CD8-positive, alpha-beta memory T cell (primary cell): ENCODE measurements around the gene MSL3B.

Experiments
- CTCF ChIA-PET: fragments of 350-600 bp; sonication (Branson Sonifier 250); formaldehyde crosslinking; loops from one replicate; lab custom pipeline; 2021; ENCODE audit warnings: antibody characterized with exemption; lab: Charles Lee
- POLR2A ChIA-PET: fragments of 350-600 bp; sonication (Branson Sonifier 250); formaldehyde crosslinking; loops from one replicate; lab custom pipeline; 2021; ENCODE audit warnings: antibody characterized with exemption; lab: Charles Lee
- DNase-seq, 5 donors: peaks; one replicate each; pipeline versions ENCODE4 v3.0.0 to v3.0.0-alpha.2; 2020 to 2022; ENCODE audit warnings: mixed read lengths in 1 of 5
- H3K27ac ChIP-seq: one replicate; pipeline ENCODE4 v1.7.0; 2013; ENCODE audit warnings: low read depth, mild to moderate bottlenecking, low read length, moderate library complexity
- H3K27me3 ChIP-seq: 2 replicates; pipeline ENCODE4 v1.7.0; 2013; ENCODE audit warnings: low read length, mild to moderate bottlenecking; ENCODE audit not compliant: insufficient read depth, poor library complexity, severe bottlenecking
- H3K36me3 ChIP-seq: 2 replicates; pipeline ENCODE4 v1.7.0; 2013; ENCODE audit warnings: mild to moderate bottlenecking, low read length, moderate library complexity; ENCODE audit not compliant: insufficient read depth
- H3K4me1 ChIP-seq: 2 replicates; pipeline ENCODE4 v1.7.0; 2013; ENCODE audit warnings: mild to moderate bottlenecking, low read length, moderate library complexity; ENCODE audit not compliant: insufficient read depth
- H3K4me3 ChIP-seq: 2 replicates; pipeline ENCODE4 v1.7.0; 2013; ENCODE audit warnings: mild to moderate bottlenecking, low read length
- H3K9me3 ChIP-seq: 2 replicates; pipeline ENCODE4 v1.7.0; 2013; ENCODE audit warnings: mild to moderate bottlenecking, low read length
- H3K27ac Mint-ChIP-seq, 8 donors: one replicate each; pipeline ENCODE4 v1.8.0; 2020 to 2021; ENCODE audit warnings: mixed read lengths in 8 of 8, mild to moderate bottlenecking in 6 of 8, inconsistent platforms in 3 of 8, moderate library complexity in 3 of 8
- H3K27me3 Mint-ChIP-seq, 2 donors: one replicate each; pipeline ENCODE4 v1.8.0; 2020 to 2021; ENCODE audit warnings: mixed read lengths in 2 of 2, mild to moderate bottlenecking in 1 of 2, moderate library complexity in 1 of 2
- H3K36me3 Mint-ChIP-seq, 3 donors: one replicate each; pipeline ENCODE4 v1.8.0; 2020 to 2021; ENCODE audit warnings: mixed read lengths in 3 of 3, inconsistent platforms in 1 of 3, mild to moderate bottlenecking in 1 of 3
- H3K4me1 Mint-ChIP-seq, 3 donors: one replicate each; pipeline ENCODE4 v1.8.0; 2020 to 2021; ENCODE audit warnings: mixed read lengths in 3 of 3, inconsistent platforms in 1 of 3, mild to moderate bottlenecking in 1 of 3
- H3K4me3 Mint-ChIP-seq, 7 donors: one replicate each; pipeline ENCODE4 v1.8.0; 2020 to 2021; ENCODE audit warnings: mixed read lengths in 7 of 7, mild to moderate bottlenecking in 6 of 7, moderate library complexity in 4 of 7, inconsistent platforms in 2 of 7
- H3K9me3 Mint-ChIP-seq, 5 donors: one replicate each; pipeline ENCODE4 v1.8.0; 2020 to 2022; ENCODE audit warnings: mixed read lengths in 5 of 5, mild to moderate bottlenecking in 3 of 5, moderate library complexity in 2 of 5, inconsistent platforms in 1 of 5

The MSL3B gene

DNA sequence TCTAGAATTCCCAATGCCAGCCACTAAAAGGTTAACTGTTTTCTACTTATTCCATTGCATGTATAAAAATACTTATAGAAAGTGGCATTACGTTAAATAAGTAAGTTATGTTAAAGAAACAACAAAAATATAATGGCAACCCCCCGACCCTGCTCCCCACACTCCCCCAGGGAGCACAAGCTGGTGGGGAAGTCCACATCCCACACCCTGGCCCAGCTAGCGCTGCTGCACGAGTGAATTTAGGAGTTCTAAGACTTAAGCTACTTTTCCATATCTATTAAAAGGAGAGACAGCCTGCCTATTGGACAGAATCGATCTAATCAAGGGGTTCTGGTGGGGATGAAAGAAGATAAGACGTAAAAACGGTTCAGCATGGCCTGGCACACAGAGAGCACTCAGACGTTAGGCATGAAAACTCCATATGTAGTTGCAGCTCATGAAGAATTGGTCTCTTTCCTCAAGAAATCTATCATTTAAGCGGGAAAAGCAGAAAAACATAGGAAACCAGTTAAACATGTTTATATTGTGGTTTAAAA is 30.4 kb downstream of the MSL3B start:
- DNase-seq: no peak
- Mint-ChIP-seq H3K9me3 (no peaks in the 10 kb centered on the region), H3K4me3 (no peak overlapping the region), H3K27me3 (peaks cover 0 to 1% of the 10 kb centered on the region in 2 donors), H3K27ac (peak overlapping the region in 2 of 8 donors; percentile 10 to 72), H3K36me3 (no peaks in the 10 kb centered on the region), H3K4me1 (peaks cover 0 to 24% (median 0%) of the 10 kb centered on the region in 3 donors)
- CTCF ChIA-PET: no interaction called here
- POLR2A ChIA-PET: no interaction called here
- Histone ChIP-seq H3K4me3 (no peak overlapping the region), H3K27me3 (no peaks in the 10 kb centered on the region), H3K9me3 (no peaks in the 10 kb centered on the region), H3K4me1 (no peaks in the 10 kb centered on the region), H3K27ac (no peak overlapping the region), H3K36me3 (no peaks in the 10 kb centered on the region)

DNA sequence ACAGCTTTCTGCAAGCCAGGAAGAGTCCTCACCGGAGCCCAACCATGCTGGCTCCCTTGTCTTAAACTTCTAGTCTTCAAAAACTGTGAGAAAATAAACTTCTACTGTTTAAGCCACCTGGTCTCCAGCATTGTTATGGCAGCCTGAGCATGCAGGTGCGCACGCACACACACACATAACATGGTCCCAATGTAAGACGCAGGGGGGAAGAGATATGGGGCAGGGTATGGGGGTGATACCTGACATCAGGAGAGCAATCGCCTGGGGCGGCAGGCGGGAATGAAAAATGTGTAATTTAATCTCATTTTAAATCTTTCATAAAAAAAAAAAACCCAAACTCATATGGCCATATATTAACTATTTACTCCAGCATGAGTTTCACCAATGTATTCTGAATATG is 31.8 kb downstream of the MSL3B start:
- H3K4me3 Mint-ChIP-seq: no peak overlapping the region

DNA sequence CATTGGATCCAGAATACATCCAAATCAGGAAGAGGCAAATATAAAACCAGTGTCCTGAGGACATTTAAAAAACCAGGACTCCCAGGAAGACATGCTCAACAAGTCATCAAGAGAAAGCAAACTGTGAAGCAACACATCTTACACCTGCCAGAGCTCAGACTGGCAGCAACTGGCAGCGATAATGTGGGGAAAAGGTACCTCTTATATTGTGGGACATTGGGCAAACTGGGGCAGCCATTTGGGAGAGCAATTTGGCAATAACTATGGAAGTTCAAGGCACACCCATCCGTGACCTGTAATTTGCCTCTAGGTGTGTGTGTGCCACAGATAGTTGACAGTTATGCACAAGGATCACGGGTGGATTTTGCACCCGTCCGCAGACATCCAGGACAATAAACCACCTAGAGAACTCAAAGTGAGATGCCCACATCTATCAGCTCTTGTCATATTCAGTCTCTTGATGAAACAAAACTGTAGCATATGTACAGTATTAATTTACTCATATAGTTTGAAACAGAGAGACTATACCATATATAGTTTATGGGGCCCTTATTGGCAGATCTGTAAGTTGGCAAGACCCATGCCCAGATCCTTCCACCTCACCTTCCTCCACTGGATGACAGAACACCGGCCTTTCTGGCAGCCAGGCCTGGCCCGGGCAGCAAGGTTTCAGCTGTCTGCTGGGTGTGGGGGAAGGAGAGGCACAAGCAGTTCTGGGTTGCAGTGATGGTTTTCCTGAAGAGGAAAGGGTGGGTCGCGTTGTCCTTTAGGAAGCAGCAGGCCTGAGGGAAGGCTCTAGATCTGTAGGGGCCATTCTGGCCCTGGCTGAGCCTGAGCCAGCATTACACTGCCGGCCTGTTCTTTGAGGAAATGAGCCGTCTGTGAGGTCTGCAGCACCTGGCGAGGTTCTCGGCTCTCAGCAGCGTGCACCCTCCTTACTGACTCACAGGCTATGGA is 32.7 kb downstream of the MSL3B start:
- peak in 1 of 5 donors; percentile 36 for DNase-seq
- peaks cover 0 to 24% (median 0%) of the 10 kb centered on the region in 3 donors for H3K4me1 Mint-ChIP-seq
- H3K9me3 ChIP-seq: no peaks in the 10 kb centered on the region
- H3K9me3 Mint-ChIP-seq: no peaks in the 10 kb centered on the region
- peaks cover 0 to 1% of the 10 kb centered on the region in 2 donors for H3K27me3 Mint-ChIP-seq
- no peaks in the 10 kb centered on the region for H3K27me3 ChIP-seq
- ChIA-PET CTCF (no interaction called here), POLR2A (no interaction called here)
- H3K36me3 ChIP-seq: no peaks in the 10 kb centered on the region
- no peak overlapping the region for H3K4me3 Mint-ChIP-seq
- H3K4me1 ChIP-seq: no peaks in the 10 kb centered on the region
- peak overlapping the region in 1 of 8 donors; percentile 9 for H3K27ac Mint-ChIP-seq
- H3K36me3 Mint-ChIP-seq: no peaks in the 10 kb centered on the region
- H3K27ac ChIP-seq: no peak overlapping the region
- H3K4me3 ChIP-seq: no peak overlapping the region

More for the DNA sequence above, 31.8 kb downstream of the MSL3B start:
- CTCF ChIA-PET: no interaction called here
- Histone ChIP-seq H3K36me3 (no peaks in the 10 kb centered on the region), H3K27ac (no peak overlapping the region), H3K27me3 (no peaks in the 10 kb centered on the region), H3K9me3 (no peaks in the 10 kb centered on the region), H3K4me1 (no peaks in the 10 kb centered on the region), H3K4me3 (no peak overlapping the region)
- POLR2A ChIA-PET: no interaction called here
- Mint-ChIP-seq H3K27me3 (peaks cover 0 to 1% of the 10 kb centered on the region in 2 donors), H3K9me3 (no peaks in the 10 kb centered on the region), H3K36me3 (no peaks in the 10 kb centered on the region), H3K27ac (no peak overlapping the region), H3K4me1 (peaks cover 0 to 24% (median 0%) of the 10 kb centered on the region in 3 donors)
- DNase-seq: no peak

DNA sequence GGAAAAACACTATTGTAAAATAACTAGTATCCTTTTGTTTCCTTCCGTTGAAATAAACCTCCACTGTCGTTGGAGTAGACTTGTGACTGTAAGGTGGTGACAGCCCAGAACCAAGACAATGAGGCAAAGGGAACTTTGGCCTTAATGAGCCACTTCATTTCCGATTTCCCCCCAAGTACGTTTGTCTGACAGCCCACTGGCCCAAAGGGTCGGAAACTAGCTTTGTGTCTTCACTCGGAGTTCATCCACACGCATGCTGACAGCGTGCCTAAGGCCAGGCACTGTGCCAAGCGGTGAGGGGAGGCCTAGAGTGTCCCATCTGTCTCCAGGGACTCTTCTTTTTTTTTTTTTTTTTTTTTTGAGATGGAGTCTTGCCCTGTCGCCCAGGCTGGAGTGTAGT is 34.8 kb downstream of the MSL3B start:
- Mint-ChIP-seq H3K36me3 (no peaks in the 10 kb centered on the region), H3K4me1 (peaks cover 0 to 9% (median 0%) of the 10 kb centered on the region in 3 donors), H3K27me3 (peaks cover 0 to 1% of the 10 kb centered on the region in 2 donors), H3K9me3 (no peaks in the 10 kb centered on the region), H3K27ac (no peak overlapping the region), H3K4me3 (no peak overlapping the region)
- CTCF ChIA-PET: interaction anchor here (1.3 kb wide), 1 partner anchor 15 kb away, joined by 3 read pairs; no protein-coding TSS in a partner anchor
- DNase-seq: peak in 1 of 5 donors; percentile 12
- H3K4me3 ChIP-seq: no peak overlapping the region
- no peaks in the 10 kb centered on the region for H3K36me3 ChIP-seq
- H3K9me3 ChIP-seq: no peaks in the 10 kb centered on the region
- H3K27me3 ChIP-seq: no peaks in the 10 kb centered on the region
- POLR2A ChIA-PET: no interaction called here
- no peak overlapping the region for H3K27ac ChIP-seq
- H3K4me1 ChIP-seq: no peaks in the 10 kb centered on the region

DNA sequence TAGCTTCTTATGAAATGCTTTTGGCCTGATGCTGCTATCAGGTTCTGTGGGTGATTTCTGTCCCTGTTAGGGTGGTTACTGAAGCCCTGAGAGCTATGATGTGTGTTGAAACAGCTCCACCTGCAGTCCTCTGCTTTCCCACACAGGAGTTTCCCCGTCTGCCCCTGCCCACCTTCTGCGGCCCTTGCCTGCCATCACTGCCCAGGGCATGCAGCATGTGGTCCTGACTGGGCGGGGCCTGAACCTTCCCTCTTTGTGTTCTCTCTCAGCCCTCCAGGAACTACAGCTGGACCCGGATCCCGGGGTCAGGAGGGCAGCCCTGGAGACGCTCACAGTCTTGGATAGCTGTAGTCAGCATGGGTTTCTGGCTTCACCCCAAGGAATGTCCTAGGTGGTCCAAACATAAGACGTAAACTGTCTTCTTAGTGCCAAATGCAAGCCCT is 35.3 kb downstream of the MSL3B start:
- peaks cover 0 to 1% of the 10 kb centered on the region in 2 donors for H3K27me3 Mint-ChIP-seq
- H3K4me3 Mint-ChIP-seq: no peak overlapping the region
- H3K4me3 ChIP-seq: no peak overlapping the region
- CTCF ChIA-PET: interaction anchor here (1.3 kb wide), 1 partner anchor 15 kb away, joined by 3 read pairs; no protein-coding TSS in a partner anchor
- H3K27ac ChIP-seq: no peak overlapping the region
- H3K36me3 Mint-ChIP-seq: no peaks in the 10 kb centered on the region
- no peaks in the 10 kb centered on the region for H3K36me3 ChIP-seq
- no peaks in the 10 kb centered on the region for H3K9me3 ChIP-seq
- H3K4me1 ChIP-seq: no peaks in the 10 kb centered on the region
- no peaks in the 10 kb centered on the region for H3K9me3 Mint-ChIP-seq
- peaks cover 0 to 4% (median 0%) of the 10 kb centered on the region in 3 donors for H3K4me1 Mint-ChIP-seq
- H3K27me3 ChIP-seq: no peaks in the 10 kb centered on the region
- POLR2A ChIA-PET: no interaction called here
- no peak overlapping the region for H3K27ac Mint-ChIP-seq
- DNase-seq: peak in 1 of 5 donors; percentile 5

DNA sequence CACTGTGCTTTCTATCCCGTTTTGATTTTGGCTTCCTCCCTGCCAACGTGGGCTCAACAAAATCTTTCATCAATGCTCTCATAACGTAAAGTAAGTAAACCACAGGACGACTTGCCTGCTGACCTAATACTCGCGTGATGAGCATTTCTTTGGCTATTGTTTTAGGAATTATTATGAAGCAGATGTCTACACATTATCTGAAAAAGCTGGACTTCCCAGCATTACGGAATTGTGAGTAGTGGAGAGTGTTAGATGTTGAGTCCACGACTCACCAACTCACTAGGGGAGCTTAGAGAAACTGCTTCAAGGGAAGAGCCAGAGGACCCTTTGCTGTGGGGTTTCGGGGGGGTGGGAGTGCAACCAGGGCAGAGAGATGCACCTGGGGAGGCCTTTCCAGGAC is 35.8 kb downstream of the MSL3B start:
- H3K4me3 ChIP-seq: no peak overlapping the region
- Mint-ChIP-seq H3K4me1 (peaks cover 0 to 3% (median 0%) of the 10 kb centered on the region in 3 donors), H3K9me3 (no peaks in the 10 kb centered on the region), H3K36me3 (no peaks in the 10 kb centered on the region), H3K27ac (no peak overlapping the region), H3K27me3 (peaks cover 0 to 1% of the 10 kb centered on the region in 2 donors), H3K4me3 (no peak overlapping the region)
- H3K9me3 ChIP-seq: no peaks in the 10 kb centered on the region
- H3K36me3 ChIP-seq: no peaks in the 10 kb centered on the region
- ChIA-PET POLR2A (no interaction called here), CTCF (interaction anchor here (1.3 kb wide), 1 partner anchor 15 kb away, joined by 3 read pairs; no protein-coding TSS in a partner anchor)
- no peaks in the 10 kb centered on the region for H3K4me1 ChIP-seq
- peak in 1 of 5 donors; percentile 19 for DNase-seq
- no peak overlapping the region for H3K27ac ChIP-seq
- no peaks in the 10 kb centered on the region for H3K27me3 ChIP-seq

DNA sequence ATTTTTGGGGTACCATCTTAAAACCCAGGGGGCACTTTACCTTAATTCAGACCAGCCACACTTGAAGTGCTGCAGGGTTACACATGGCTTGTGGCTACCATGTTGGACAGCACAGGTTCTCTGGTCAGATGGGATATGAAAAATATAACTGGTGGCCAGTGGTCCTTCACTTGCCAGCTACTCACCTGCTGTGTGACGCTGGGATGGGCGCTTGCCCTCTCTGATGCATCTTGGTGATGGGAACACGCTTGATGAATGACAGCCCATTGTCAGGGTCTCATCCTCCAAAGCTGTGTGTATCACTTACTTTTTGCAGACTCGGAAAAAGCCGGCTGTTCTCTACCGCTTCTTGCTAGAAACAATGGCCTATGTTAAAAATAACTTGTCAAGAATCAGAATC is 36.3 kb downstream of the MSL3B start:
- H3K27me3 Mint-ChIP-seq: peaks cover 0 to 1% of the 10 kb centered on the region in 2 donors
- no peaks in the 10 kb centered on the region for H3K4me1 ChIP-seq
- H3K9me3 Mint-ChIP-seq: no peaks in the 10 kb centered on the region
- H3K4me3 ChIP-seq: no peak overlapping the region
- H3K36me3 ChIP-seq: no peaks in the 10 kb centered on the region
- POLR2A ChIA-PET: no interaction called here
- no peaks in the 10 kb centered on the region for H3K4me1 Mint-ChIP-seq
- H3K27ac ChIP-seq: no peak overlapping the region
- no peak for DNase-seq
- no peak overlapping the region for H3K4me3 Mint-ChIP-seq
- H3K9me3 ChIP-seq: no peaks in the 10 kb centered on the region
- no peaks in the 10 kb centered on the region for H3K36me3 Mint-ChIP-seq
- CTCF ChIA-PET: no interaction called here
- no peaks in the 10 kb centered on the region for H3K27me3 ChIP-seq
- H3K27ac Mint-ChIP-seq: no peak overlapping the region
